Fibroblast of skin of left quadriceps (primary cell): ENCODE data around the gene FBXW12.
"Not testable (repeated sequence)": the region's sequence is repeated elsewhere in the genome, so short reads cannot be mapped to it uniquely, and the experiment has no call there.

Source experiments
- DNase-seq, 2 experiments: peaks; one replicate each; pipeline ENCODE4 v3.0.0-alpha.2; 2013; ENCODE audit warnings: low read depth in 2 of 2

FBXW12 gene

GRCh38 chr3:48371651-48372376 is at the start of gene FBXW12:
TSS of gene FBXW12 (plus strand) at chr3:48372219. CDS start at chr3:48372768, 549 bp downstream.
- no peak for DNase-seq

- DNase-seq: not testable (repeated sequence)
These were observed 40.1 kb upstream of the FBXW12 start for GRCh38 chr3:48331706-48332435.

GRCh38 chr3:48333346-48334245 is 38.4 kb upstream of the FBXW12 start, which contains the start of gene SPINK8:
TSS of gene SPINK8 (minus strand) at chr3:48333661. CDS start at chr3:48328341, 5,320 bp downstream.
- not testable (repeated sequence) for DNase-seq

GRCh38 chr3:48334605-48335004 is 37.4 kb upstream of the FBXW12 start:
- DNase-seq: no peak

- not testable (repeated sequence) for DNase-seq
These were observed 36.7 kb upstream of the FBXW12 start for GRCh38 chr3:48335286-48335685.

GRCh38 chr3:48337536-48337935 is 34.5 kb upstream of the FBXW12 start:
- DNase-seq: not testable (repeated sequence)

- no peak for DNase-seq
These were observed 33.4 kb upstream of the FBXW12 start for GRCh38 chr3:48338635-48339034.

- DNase-seq: no peak
These were observed 28.6 kb upstream of the FBXW12 start for GRCh38 chr3:48343432-48343831.

- no peak for DNase-seq
These were observed 27.0 kb upstream of the FBXW12 start for GRCh38 chr3:48344867-48345507.

GRCh38 chr3:48345946-48346572 is 26.0 kb upstream of the FBXW12 start:
- no peak for DNase-seq

- DNase-seq: no peak
These were observed 24.5 kb upstream of the FBXW12 start for GRCh38 chr3:48347500-48347899.

GRCh38 chr3:48352546-48352945 is 19.5 kb upstream of the FBXW12 start:
- no peak for DNase-seq

GRCh38 chr3:48353987-48354386 is 18.0 kb upstream of the FBXW12 start:
- DNase-seq: no peak

- DNase-seq: no peak
These were observed 15.6 kb upstream of the FBXW12 start for GRCh38 chr3:48356419-48356818.

GRCh38 chr3:48361928-48362327 is 10.1 kb upstream of the FBXW12 start:
- no peak for DNase-seq

GRCh38 chr3:48364840-48365239 is 7.2 kb upstream of the FBXW12 start:
- DNase-seq: no peak

GRCh38 chr3:48367201-48367600 is 4.8 kb upstream of the FBXW12 start:
- no peak for DNase-seq

GRCh38 chr3:48369693-48370332 is 2.2 kb upstream of the FBXW12 start:
- DNase-seq: no peak

- no peak for DNase-seq
These were observed 1.7 kb upstream of the FBXW12 start for GRCh38 chr3:48370333-48370713.

- no peak for DNase-seq
These were observed 355 bp downstream of the FBXW12 start for GRCh38 chr3:48372377-48372770.
